Breast epithelium (tissue), 4 donors: ENCODE measurements around the gene CLMN. TPM values are rescaled to one million over a fixed set of nuclear protein-coding genes. Genes with fewer than 3 reads are reported as not detected.

Experiments used
- DNase-seq, 2 donors: peaks; one replicate each; pipeline ENCODE4 v3.0.0-alpha.2; 2019; ENCODE audit warnings: low spot score in 2 of 2
- H3K27ac ChIP-seq, 2 donors: fragments of 200-600 bp; sonication (generic) in 1 of 2; one replicate each; pipeline ENCODE4 v1.5.1; 2016 to 2019; ENCODE audit warnings: mild to moderate bottlenecking in 1 of 2
- H3K27me3 ChIP-seq, 2 donors: fragments of 200-600 bp; sonication (generic) in 1 of 2; one replicate each; pipeline versions ENCODE4 v1.5.1 to v1.6.0; 2017 to 2019; ENCODE audit warnings: control low read depth in 1 of 2, mild to moderate bottlenecking in 1 of 2
- H3K36me3 ChIP-seq: fragments of 200-600 bp; one replicate; pipeline ENCODE4 v1.5.1; 2019
- H3K4me1 ChIP-seq, 2 donors: fragments of 200-600 bp; sonication (generic); one replicate each; pipeline ENCODE4 v1.5.1; 2016 to 2019; ENCODE audit warnings: control low read depth in 1 of 2
- H3K4me3 ChIP-seq, 3 donors: fragments of 200-600 bp; sonication (generic); 1 replicate in 2 of 3; 2 replicates in 1 of 3; pipeline ENCODE4 v1.5.1; 2016 to 2019; ENCODE audit warnings: mild to moderate bottlenecking in 3 of 3, moderate library complexity in 2 of 3
- H3K9me3 ChIP-seq, 2 donors: fragments of 200-600 bp; sonication (generic) in 1 of 2; one replicate each; pipeline ENCODE4 v1.5.1; 2016 to 2019; ENCODE audit warnings: control low read depth in 1 of 2
- POLR2A ChIP-seq: fragments of 450-650 bp; IDR thresholded peaks from one replicate; pipeline ENCODE4 v1.6.1; 2016; ENCODE audit warnings: antibody characterized with exemption, mild to moderate bottlenecking, moderate library complexity
- POLR2AphosphoS5 ChIP-seq, 3 donors: sonication (generic); formaldehyde crosslinking; IDR thresholded peaks; one replicate each; pipeline ENCODE4 v1.6.1; 2017; ENCODE audit warnings: antibody characterized with exemption in 3 of 3
- intact Hi-C: fragments of 100-400 bp; cut with DNase I; formaldehyde crosslinking; loops from one replicate; pipeline ENCODE4 v1.15.1; 2023; ENCODE audit warnings: low total_unique reads
- total RNA-seq, 3 donors: library from RNA; depleted of rRNA; stranded (reverse); fragments of >200 nt; gene quantifications; one replicate each; pipeline ENCODE4 v1.1.0, GENCODE V29; 2016
- TF ChIP-seq, protein P1 (sequence below), 3 donors: fragments of 450-650 bp; IDR thresholded peaks; one replicate each; pipeline ENCODE4 v1.5.1; 2016 to 2017; ENCODE audit warnings: antibody characterized with exemption in 3 of 3, mild to moderate bottlenecking in 3 of 3, moderate library complexity in 3 of 3

CLMN gene
- total RNA-seq, 3 donors from 2014 or later = 23.7 to 73.6 (median 48.5) TPM

DNA sequence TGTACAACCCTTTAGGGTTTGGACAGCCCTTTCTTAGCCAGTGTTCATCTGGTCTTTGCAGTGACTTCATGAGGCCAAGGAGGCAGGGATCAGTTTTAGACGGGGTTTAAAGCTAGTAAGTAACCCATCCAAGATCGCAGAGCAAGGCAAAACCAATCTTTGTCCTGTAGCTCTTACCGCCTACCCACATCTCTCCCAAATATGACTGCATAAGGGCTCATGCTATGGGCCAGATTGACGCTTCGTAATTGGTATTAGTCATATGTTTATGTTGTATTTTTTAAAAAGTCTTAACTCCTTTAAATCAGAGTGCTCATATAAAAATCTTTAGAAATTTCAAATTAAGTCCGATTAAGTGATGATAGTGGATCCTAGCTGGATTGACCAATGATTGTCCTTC, 3.7 kb upstream of the CLMN start:
- H3K9me3 ChIP-seq = no peaks in the 10 kb centered on the region
- TF ChIP-seq POLR2A (no peak), POLR2AphosphoS5 (IDR thresholded peaks at IDR 0.05) (no peak)
- TF ChIP-seq, protein P1, sequence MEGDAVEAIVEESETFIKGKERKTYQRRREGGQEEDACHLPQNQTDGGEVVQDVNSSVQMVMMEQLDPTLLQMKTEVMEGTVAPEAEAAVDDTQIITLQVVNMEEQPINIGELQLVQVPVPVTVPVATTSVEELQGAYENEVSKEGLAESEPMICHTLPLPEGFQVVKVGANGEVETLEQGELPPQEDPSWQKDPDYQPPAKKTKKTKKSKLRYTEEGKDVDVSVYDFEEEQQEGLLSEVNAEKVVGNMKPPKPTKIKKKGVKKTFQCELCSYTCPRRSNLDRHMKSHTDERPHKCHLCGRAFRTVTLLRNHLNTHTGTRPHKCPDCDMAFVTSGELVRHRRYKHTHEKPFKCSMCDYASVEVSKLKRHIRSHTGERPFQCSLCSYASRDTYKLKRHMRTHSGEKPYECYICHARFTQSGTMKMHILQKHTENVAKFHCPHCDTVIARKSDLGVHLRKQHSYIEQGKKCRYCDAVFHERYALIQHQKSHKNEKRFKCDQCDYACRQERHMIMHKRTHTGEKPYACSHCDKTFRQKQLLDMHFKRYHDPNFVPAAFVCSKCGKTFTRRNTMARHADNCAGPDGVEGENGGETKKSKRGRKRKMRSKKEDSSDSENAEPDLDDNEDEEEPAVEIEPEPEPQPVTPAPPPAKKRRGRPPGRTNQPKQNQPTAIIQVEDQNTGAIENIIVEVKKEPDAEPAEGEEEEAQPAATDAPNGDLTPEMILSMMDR (IDR thresholded peaks at IDR 0.05) = no peak
- intact Hi-C loops = no loop called here
- no peak overlapping the region for H3K4me3 ChIP-seq
- no peaks in the 10 kb centered on the region for H3K4me1 ChIP-seq
- no peaks in the 10 kb centered on the region for H3K36me3 ChIP-seq
- DNase-seq = no peak
- H3K27ac ChIP-seq = peak overlapping the region; percentile 71 to 78
- no peaks in the 10 kb centered on the region for H3K27me3 ChIP-seq

DNA sequence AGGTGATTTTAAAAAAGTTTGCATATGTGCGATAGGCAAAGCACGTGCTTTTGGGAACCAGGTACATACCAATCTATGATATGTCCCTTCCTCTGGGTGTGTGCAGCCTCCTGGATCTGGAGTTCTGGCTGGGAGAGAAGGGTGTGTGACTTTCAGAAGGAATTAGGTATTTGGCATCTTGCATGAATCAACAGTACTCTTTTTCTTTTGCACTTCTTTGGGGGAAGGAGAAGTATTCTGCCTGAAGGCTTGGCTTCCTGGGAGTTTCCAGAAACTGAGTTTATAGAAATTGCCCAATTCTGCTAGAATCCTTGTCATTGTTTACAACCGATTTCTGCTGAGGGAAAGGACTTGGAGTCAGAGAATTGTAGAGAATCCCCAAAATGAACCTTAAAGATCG, 2.9 kb upstream of the CLMN start:
- DNase-seq = peak in 1 of 2 donors; percentile 61
- intact Hi-C loops = no loop called here
- H3K36me3 ChIP-seq = no peaks in the 10 kb centered on the region
- peak overlapping the region; percentile 91 to 95 for H3K27ac ChIP-seq
- no peaks in the 10 kb centered on the region for H3K27me3 ChIP-seq
- H3K4me3 ChIP-seq = no peak overlapping the region
- TF ChIP-seq POLR2AphosphoS5 (IDR thresholded peaks at IDR 0.05) = no peak
- no peak for TF ChIP-seq POLR2A
- TF ChIP-seq, protein P1 (IDR thresholded peaks at IDR 0.05) = no peak
- no peaks in the 10 kb centered on the region for H3K4me1 ChIP-seq
- H3K9me3 ChIP-seq = no peaks in the 10 kb centered on the region

DNA sequence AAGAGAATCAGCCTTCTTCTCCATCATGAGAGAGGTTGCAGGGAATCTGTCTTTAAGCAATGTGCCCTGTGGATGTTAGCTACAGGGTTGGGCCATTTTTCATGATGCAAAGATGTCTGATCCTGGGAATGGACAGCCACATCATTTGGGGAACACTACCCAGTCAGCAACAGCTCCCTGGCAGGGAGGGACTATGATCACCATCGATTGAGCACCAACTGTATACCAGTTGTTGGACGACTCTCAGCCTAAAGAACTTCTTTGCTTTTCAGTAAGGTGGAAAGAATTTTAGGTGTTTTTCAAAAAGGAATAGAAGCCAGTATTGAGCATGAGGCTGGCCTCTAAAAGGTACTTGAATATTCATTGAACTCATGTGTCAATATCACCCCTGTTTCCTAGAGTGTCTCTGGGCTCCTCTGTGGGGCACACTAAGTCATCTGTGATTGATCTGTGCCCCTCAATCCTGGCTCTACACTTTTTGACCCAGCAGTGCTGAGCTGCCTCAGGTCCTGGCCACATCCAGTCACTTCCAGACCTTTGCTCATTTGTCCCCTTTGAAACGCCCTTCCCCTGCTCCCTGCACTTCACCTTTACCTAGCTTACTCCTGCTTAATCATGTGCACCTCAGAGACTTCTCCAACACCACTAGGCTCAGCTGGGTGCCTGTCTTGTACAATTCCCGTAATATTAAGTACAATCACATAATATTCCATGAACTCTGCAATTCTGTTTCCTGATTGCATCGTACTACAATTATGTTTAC, 2.2 kb upstream of the CLMN start:
- Histone ChIP-seq H3K4me3 (no peak overlapping the region), H3K27ac (peak overlapping the region; percentile 91 to 95), H3K9me3 (no peaks in the 10 kb centered on the region), H3K27me3 (no peaks in the 10 kb centered on the region), H3K36me3 (no peaks in the 10 kb centered on the region), H3K4me1 (no peaks in the 10 kb centered on the region)
- intact Hi-C loops = no loop called here
- TF ChIP-seq POLR2A (no peak), POLR2AphosphoS5 (IDR thresholded peaks at IDR 0.05) (no peak)
- TF ChIP-seq, protein P1 (IDR thresholded peaks at IDR 0.05) = no peak
- DNase-seq = no peak

DNA sequence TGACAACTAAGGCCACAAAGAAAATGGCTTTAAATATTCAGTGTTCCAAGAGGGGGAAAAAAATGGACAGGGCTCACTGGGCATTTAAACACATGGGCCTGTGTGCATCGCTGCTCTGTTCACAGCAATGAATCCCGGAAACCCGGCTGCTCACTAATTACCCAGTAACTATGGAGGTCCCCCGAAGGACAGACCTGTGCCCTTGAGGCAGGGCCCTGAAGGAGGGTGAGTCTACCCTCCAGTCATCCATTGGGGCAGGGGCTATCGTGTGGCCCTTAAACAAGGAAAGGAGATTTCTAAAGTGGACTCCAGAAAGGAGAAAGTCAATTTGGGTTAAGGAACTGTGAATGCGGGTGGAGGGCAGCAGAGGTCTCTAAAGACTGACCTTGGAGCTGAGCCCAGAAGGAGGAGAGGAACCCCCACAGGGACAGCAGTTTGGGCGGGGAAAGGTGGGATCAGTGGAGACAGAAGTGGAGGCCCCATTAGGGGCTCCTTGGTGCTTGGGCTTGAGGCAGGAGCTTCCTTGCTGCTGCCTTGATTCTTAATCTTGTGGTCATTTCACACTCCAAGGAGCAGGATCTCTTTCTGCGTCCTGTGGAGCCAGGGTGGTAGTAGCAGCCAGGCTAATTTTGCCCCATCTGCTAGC, 1.4 kb upstream of the CLMN start:
- DNase-seq = no peak
- no peaks in the 10 kb centered on the region for H3K9me3 ChIP-seq
- H3K36me3 ChIP-seq = no peaks in the 10 kb centered on the region
- TF ChIP-seq, protein P1 (IDR thresholded peaks at IDR 0.05) = no peak
- TF ChIP-seq POLR2AphosphoS5 (IDR thresholded peaks at IDR 0.05) (no peak), POLR2A (no peak)
- H3K4me1 ChIP-seq = no peaks in the 10 kb centered on the region
- H3K27me3 ChIP-seq = no peaks in the 10 kb centered on the region
- H3K27ac ChIP-seq = peak overlapping the region; percentile 91 to 95
- intact Hi-C loops = no loop called here
- peak overlapping the region in 1 of 3 donors; percentile 87 for H3K4me3 ChIP-seq
